Stomach (tissue), 9 donors: ENCODE measurements around the gene UTS2. TPM values are rescaled to one million over a fixed set of nuclear protein-coding genes. Genes with fewer than 3 reads are reported as not detected.

Source experiments
- DNase-seq, 2 donors: peaks; one replicate each; pipeline versions ENCODE4 v3.0.0 to v3.0.0-alpha.2; 2013 to 2019
- H3K27ac ChIP-seq, 5 donors: fragments of 200-600 bp in 4 of 5; sonication (generic) in 4 of 5; one replicate each; pipeline ENCODE4 v1.5.1; 2013 to 2019; ENCODE audit warnings: mild to moderate bottlenecking in 1 of 5, moderate library complexity in 1 of 5
- H3K27me3 ChIP-seq, 3 donors: fragments of 200-600 bp; sonication (generic); one replicate each; pipeline ENCODE4 v1.5.1; 2017 to 2019; ENCODE audit warnings: mixed run types in 1 of 3
- H3K36me3 ChIP-seq, 4 donors: fragments of 200-600 bp; sonication (generic); 1 replicate in 3 of 4; 2 replicates in 1 of 4; pipeline ENCODE4 v1.5.1; 2016 to 2019
- H3K4me1 ChIP-seq, 4 donors: fragments of 200-600 bp; sonication (generic); one replicate each; pipeline ENCODE4 v1.5.1; 2016 to 2019
- H3K4me3 ChIP-seq, 4 donors: fragments of 200-600 bp; sonication (generic) in 3 of 4; one replicate each; pipeline ENCODE4 v1.5.1; 2016 to 2019; ENCODE audit warnings: mild to moderate bottlenecking in 1 of 4
- H3K9me3 ChIP-seq, 4 donors: fragments of 200-600 bp; sonication (generic); one replicate each; pipeline ENCODE4 v1.5.1; 2016 to 2019
- CTCF ChIP-seq, 7 experiments: fragments of 450-650 bp in 4 of 7; fragments of 200-600 bp in 3 of 7; sonication (generic) in 3 of 7; IDR thresholded peaks; one replicate each; pipeline ENCODE4 v1.5.1; 2016 to 2019; ENCODE audit warnings: antibody characterized with exemption in 7 of 7, control low read depth in 2 of 7, mild to moderate bottlenecking in 1 of 7
- EP300 ChIP-seq: sonication (generic); formaldehyde crosslinking; IDR thresholded peaks from one replicate; pipeline ENCODE4 v1.6.1; 2017; ENCODE audit warnings: antibody characterized with exemption
- POLR2A ChIP-seq, 4 donors: fragments of 450-650 bp; IDR thresholded peaks; one replicate each; pipeline ENCODE4 v1.6.1; 2016; ENCODE audit warnings: antibody characterized with exemption in 4 of 4, control low read depth in 2 of 4, mild to moderate bottlenecking in 1 of 4, moderate library complexity in 1 of 4
- POLR2AphosphoS5 ChIP-seq, 3 donors: sonication (generic); formaldehyde crosslinking; IDR thresholded peaks; one replicate each; pipeline ENCODE4 v1.6.1; 2016; ENCODE audit warnings: antibody characterized with exemption in 3 of 3
- WGBS, 5 donors: extraction: QIAGEN DNeasy Blood & Tissue Kit in 3 of 5; methylation state at CpG; one replicate each; pipeline versions ENCODE4 v1.1.5 to v1.1.7; 2013 to 2018; 5-methylcytosine and 5-hydroxymethylcytosine counted together
- intact Hi-C: fragments of 100-400 bp; cut with DNase I; formaldehyde crosslinking; loops from one replicate; pipeline ENCODE4 v1.15.1; 2023; ENCODE audit warnings: low total_unique reads
- polyA plus RNA-seq, 3 donors: library from polyadenylated mRNA; stranded (reverse); fragments of 200-250 nt; gene quantifications; one replicate each; pipeline ENCODE4 v1.2.3, GENCODE V29; 2013
- total RNA-seq, 5 donors: library from RNA; depleted of rRNA; stranded (reverse); fragments of >200 nt; gene quantifications; one replicate each; pipeline versions ENCODE4 v1.1.0 to v1.2.3, GENCODE V29; 2014 to 2016
- donor health status: healthy with polysubstance abuse.
- donor health status: Bipolar disorder and iron deficiency.
- donor health status: healthy.

UTS2 gene
- total and polyA plus RNA-seq, 8 donors: 0.73 TPM; not detected in 7

- H3K4me1 ChIP-seq: no peaks in the 10 kb centered on the region
- no peak overlapping the region for H3K4me3 ChIP-seq
- 70 to 88% (median 87%) methylated on average over 7 of the region's 7 CpGs for WGBS, 5 donors
- intact Hi-C loops: no loop called here
- H3K36me3 ChIP-seq: no peaks in the 10 kb centered on the region
- no peak overlapping the region for H3K27ac ChIP-seq
- H3K27me3 ChIP-seq: no peaks in the 10 kb centered on the region
- no peak for DNase-seq
- no peaks in the 10 kb centered on the region for H3K9me3 ChIP-seq
- TF ChIP-seq POLR2A (IDR thresholded peaks at IDR 0.05) (no peak), POLR2AphosphoS5 (IDR thresholded peaks at IDR 0.05) (no peak), CTCF (IDR thresholded peaks at IDR 0.05) (no peak), EP300 (no peak)
Measured at GRCh38 chr1:7853684-7854026, 790 bp upstream of the UTS2 start.

DNA sequence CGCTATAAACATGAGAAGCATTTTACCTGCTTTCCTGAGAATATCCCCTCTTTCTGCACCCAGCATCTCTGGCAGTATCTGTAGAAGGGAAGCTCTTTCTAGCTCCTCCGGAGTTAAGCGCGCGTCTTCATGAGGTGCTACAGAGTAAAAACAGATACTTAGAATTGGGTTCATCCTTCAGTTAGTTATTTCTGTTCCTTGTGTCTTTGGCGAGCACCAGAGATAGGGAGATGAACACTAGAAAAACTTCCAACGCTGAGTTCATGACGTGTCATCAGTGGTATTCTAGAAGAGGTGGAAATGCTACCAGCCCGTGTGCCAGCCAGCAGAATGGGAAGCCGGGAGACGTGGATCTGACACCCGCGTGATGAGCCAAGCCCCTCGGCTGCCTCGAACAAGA, 2.1 kb downstream of the UTS2 start:
- no peak for TF ChIP-seq CTCF (IDR thresholded peaks at IDR 0.05)
- no peak for TF ChIP-seq EP300
- TF ChIP-seq POLR2A (IDR thresholded peaks at IDR 0.05): no peak
- TF ChIP-seq POLR2AphosphoS5 (IDR thresholded peaks at IDR 0.05): no peak
- Histone ChIP-seq H3K4me1 (no peaks in the 10 kb centered on the region), H3K27me3 (no peaks in the 10 kb centered on the region), H3K27ac (no peak overlapping the region), H3K36me3 (no peaks in the 10 kb centered on the region), H3K4me3 (no peak overlapping the region), H3K9me3 (no peaks in the 10 kb centered on the region)
- WGBS, 5 donors: 86 to 93% (median 90%) methylated on average over 15 of the region's 15 CpGs
- intact Hi-C loops: no loop called here
- DNase-seq: no peak

GRCh38 chr1:7847599-7847998, 5.3 kb downstream of the UTS2 start:
- H3K4me1 ChIP-seq: no peaks in the 10 kb centered on the region
- H3K9me3 ChIP-seq: no peaks in the 10 kb centered on the region
- no peak for TF ChIP-seq CTCF (IDR thresholded peaks at IDR 0.05)
- no peak for TF ChIP-seq EP300
- no peak for TF ChIP-seq POLR2AphosphoS5 (IDR thresholded peaks at IDR 0.05)
- TF ChIP-seq POLR2A (IDR thresholded peaks at IDR 0.05): no peak
- H3K4me3 ChIP-seq: no peak overlapping the region
- H3K36me3 ChIP-seq: peaks cover 0 to 31% (median 27%) of the 10 kb centered on the region in 4 donors
- no peak for DNase-seq
- intact Hi-C loops: no loop called here
- no peak overlapping the region for H3K27ac ChIP-seq
- no peaks in the 10 kb centered on the region for H3K27me3 ChIP-seq
- WGBS, 5 donors: 46 to 59% (median 56%) methylated on average over 4 of the region's 4 CpGs

DNA sequence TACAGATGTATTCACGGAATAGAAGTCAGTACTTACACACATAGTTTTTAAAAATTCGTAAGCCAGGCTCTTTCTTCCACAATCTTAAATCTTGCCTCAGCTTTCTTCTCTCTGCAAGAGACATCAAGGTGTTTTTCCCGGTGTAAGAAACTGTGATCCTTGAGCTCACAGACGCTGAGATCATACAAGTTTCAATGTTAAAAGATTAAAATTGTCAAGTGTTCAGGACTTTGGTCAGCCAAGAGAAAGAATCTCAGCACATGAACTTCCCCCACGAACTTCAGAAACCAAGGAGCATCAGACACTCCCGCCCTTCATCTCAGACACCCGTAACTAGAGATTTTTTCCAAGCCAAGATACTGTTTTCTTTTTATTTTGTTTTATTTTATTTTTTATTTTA, 6.2 kb downstream of the UTS2 start:
- intact Hi-C loops: no loop called here
- TF ChIP-seq POLR2A (IDR thresholded peaks at IDR 0.05) (no peak), CTCF (IDR thresholded peaks at IDR 0.05) (no peak)
- H3K27me3 ChIP-seq: no peaks in the 10 kb centered on the region
- no peak for DNase-seq
- no peaks in the 10 kb centered on the region for H3K9me3 ChIP-seq
- peaks cover 0 to 41% (median 36%) of the 10 kb centered on the region in 4 donors for H3K36me3 ChIP-seq
- WGBS, 5 donors: 86 to 91% (median 87%) methylated on average over 7 of the region's 7 CpGs
- no peak overlapping the region for H3K4me3 ChIP-seq
- no peak overlapping the region for H3K27ac ChIP-seq
- H3K4me1 ChIP-seq: no peaks in the 10 kb centered on the region
